Measurements from ENCODE around the gene NOL7. TPM values are rescaled to one million over a fixed set of nuclear protein-coding genes. Genes with fewer than 3 reads are reported as not detected.

Gene NOL7
- total and polyA plus RNA-seq, 2 of the 13 experiments (the other 11 are each of a cell fraction or from before 2014, with no cell fraction given), result 37.8 to 186 TPM

- TF ChIP-seq AKNA (CRISPR knock-in tag; IDR thresholded peaks at IDR 0.05; ENCODE audit: borderline replicate concordance), result no peak
- no peak for TF ChIP-seq ZSCAN22 (CRISPR knock-in tag; IDR thresholded peaks at IDR 0.05)
- TF ChIP-seq TARDBP (CRISPR knock-in tag; IDR thresholded peaks at IDR 0.05), result peak; percentile 90; the same call in 1 of the 2 replicates
- peak; percentile 53; the same call in 1 of the 2 replicates for TF ChIP-seq ZNF776 (CRISPR knock-in tag; IDR thresholded peaks at IDR 0.05)
- TF ChIP-seq RBFOX2 (IDR thresholded peaks at IDR 0.05; ENCODE audit: low read depth, low read length), result peak; percentile 98
- peak; percentile 60 for TF ChIP-seq IRF2 (CRISPR knock-in tag; IDR thresholded peaks at IDR 0.05)
- TF ChIP-seq ZBTB44 (CRISPR knock-in tag; IDR thresholded peaks at IDR 0.05), result no peak
- TF ChIP-seq MXD3 (CRISPR knock-in tag; IDR thresholded peaks at IDR 0.05), result peak; percentile 97
- TF ChIP-seq KDM5A (IDR thresholded peaks at IDR 0.05; ENCODE audit: borderline replicate concordance, low read length), result peak; percentile 80; the same call in 1 of the 2 replicates
- TF ChIP-seq HOXD1 (CRISPR knock-in tag; IDR thresholded peaks at IDR 0.05), result peak; percentile 75
- peak; percentile 89 for TF ChIP-seq ZNF607 (CRISPR knock-in tag; IDR thresholded peaks at IDR 0.05; ENCODE audit: borderline replicate concordance)
- no peak for TF ChIP-seq ELK4 (CRISPR knock-in tag; IDR thresholded peaks at IDR 0.05; ENCODE audit: borderline replicate concordance)
- TF ChIP-seq, protein P1, sequence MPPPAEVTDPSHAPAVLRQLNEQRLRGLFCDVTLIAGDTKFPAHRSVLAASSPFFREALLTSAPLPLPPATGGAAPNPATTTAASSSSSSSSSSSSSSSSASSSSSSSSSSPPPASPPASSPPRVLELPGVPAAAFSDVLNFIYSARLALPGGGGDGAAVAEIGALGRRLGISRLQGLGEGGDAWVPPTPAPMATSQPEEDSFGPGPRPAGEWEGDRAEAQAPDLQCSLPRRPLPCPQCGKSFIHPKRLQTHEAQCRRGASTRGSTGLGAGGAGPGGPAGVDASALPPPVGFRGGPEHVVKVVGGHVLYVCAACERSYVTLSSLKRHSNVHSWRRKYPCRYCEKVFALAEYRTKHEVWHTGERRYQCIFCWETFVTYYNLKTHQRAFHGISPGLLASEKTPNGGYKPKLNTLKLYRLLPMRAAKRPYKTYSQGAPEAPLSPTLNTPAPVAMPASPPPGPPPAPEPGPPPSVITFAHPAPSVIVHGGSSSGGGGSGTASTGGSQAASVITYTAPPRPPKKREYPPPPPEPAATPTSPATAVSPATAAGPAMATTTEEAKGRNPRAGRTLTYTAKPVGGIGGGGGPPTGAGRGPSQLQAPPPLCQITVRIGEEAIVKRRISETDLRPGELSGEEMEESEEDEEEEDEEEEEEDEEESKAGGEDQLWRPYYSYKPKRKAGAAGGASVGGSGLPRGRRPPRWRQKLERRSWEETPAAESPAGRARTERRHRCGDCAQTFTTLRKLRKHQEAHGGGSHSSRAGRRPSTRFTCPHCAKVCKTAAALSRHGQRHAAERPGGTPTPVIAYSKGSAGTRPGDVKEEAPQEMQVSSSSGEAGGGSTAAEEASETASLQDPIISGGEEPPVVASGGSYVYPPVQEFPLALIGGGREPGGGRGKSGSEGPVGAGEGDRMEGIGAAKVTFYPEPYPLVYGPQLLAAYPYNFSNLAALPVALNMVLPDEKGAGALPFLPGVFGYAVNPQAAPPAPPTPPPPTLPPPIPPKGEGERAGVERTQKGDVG (CRISPR knock-in tag; IDR thresholded peaks at IDR 0.05; ENCODE audit: borderline replicate concordance), result 0 out of 2 replicates have a peak, but pooled peaks have one; percentile 49
- TF ChIP-seq ZNF724P (CRISPR knock-in tag; IDR thresholded peaks at IDR 0.05; ENCODE audit: borderline replicate concordance), result no peak; the same call in 1 of the 2 replicates
- TF ChIP-seq ZNF616 (CRISPR knock-in tag; IDR thresholded peaks at IDR 0.05; ENCODE audit: low read depth), result peak; percentile 29; the same call in 1 of the 2 replicates
- peak; percentile 60; the same call in 1 of the 2 replicates for TF ChIP-seq ZSCAN9 (CRISPR knock-in tag; IDR thresholded peaks at IDR 0.05; ENCODE audit: borderline replicate concordance)
- peak; percentile 85 for TF ChIP-seq ZNF772 (CRISPR knock-in tag; IDR thresholded peaks at IDR 0.05)
Measured at GRCh38 chr6:13574571-13575376, 40.4 kb upstream of the NOL7 start, which contains the start of gene SIRT5 (continued).
